ENCODE data around the gene APP.

- no peak for TF ChIP-seq CTCF (IDR thresholded peaks at IDR 0.05; ENCODE audit: low read length)
- TF ChIP-seq EZH2 (IDR thresholded peaks at IDR 0.05; ENCODE audit: borderline replicate concordance, low read length), result no peak
These were observed 128.2 kb downstream of the APP start for GRCh38 chr21:26042181-26042876.
